Activated CD4-positive, alpha-beta memory T cell treated with anti-CD3 and anti-CD28 coated beads, Interleukin-2, amount 10 ng/mL, durations not matched to agents 7 days and 5 days (primary cell): ENCODE measurements around the gene C11orf68. TPM values are rescaled to one million over a fixed set of nuclear protein-coding genes. Genes with fewer than 3 reads are reported as not detected.
"Not testable (repeated sequence)": the region's sequence is repeated elsewhere in the genome, so short reads cannot be mapped to it uniquely, and the experiment has no call there.

ENCODE experiments used
- CTCF ChIA-PET: fragments of 350-600 bp; sonication (Branson Sonifier 250); formaldehyde crosslinking; loops from one replicate; lab custom pipeline; 2021; ENCODE audit warnings: antibody characterized with exemption, inconsistent platforms; lab: Charles Lee
- POLR2A ChIA-PET: fragments of 350-600 bp; sonication (Branson Sonifier 250); formaldehyde crosslinking; loops from one replicate; lab custom pipeline; 2021; ENCODE audit warnings: antibody characterized with exemption; lab: Charles Lee
- DNase-seq: peaks from one replicate; pipeline ENCODE4 v3.0.0-alpha.2; 2020
- H3K27ac Mint-ChIP-seq: one replicate; pipeline ENCODE4 v1.8.0; 2021; ENCODE audit warnings: mild to moderate bottlenecking, mixed read lengths
- H3K27me3 Mint-ChIP-seq: one replicate; pipeline ENCODE4 v1.8.0; 2021; ENCODE audit warnings: mixed read lengths
- H3K36me3 Mint-ChIP-seq: one replicate; pipeline ENCODE4 v1.8.0; 2021; ENCODE audit warnings: low read depth, mixed read lengths
- H3K4me1 Mint-ChIP-seq: one replicate; pipeline ENCODE4 v1.8.0; 2021; ENCODE audit warnings: mixed read lengths
- H3K4me3 Mint-ChIP-seq: one replicate; pipeline ENCODE4 v1.8.0; 2021; ENCODE audit warnings: mild to moderate bottlenecking, mixed read lengths
- H3K9me3 Mint-ChIP-seq: one replicate; pipeline ENCODE4 v1.8.0; 2021; ENCODE audit warnings: mixed read lengths
- total RNA-seq, 2 experiments: library from RNA; stranded (reverse); gene quantifications; one replicate each; pipeline ENCODE4 v1.2.3, GENCODE V29; 2021

C11orf68 gene
- total RNA-seq, 2 experiments from 2014 or later: 34.1 to 34.2 TPM

- H3K27me3 Mint-ChIP-seq: peaks cover 3% of the 10 kb centered on the region
- peaks cover 20% of the 10 kb centered on the region for H3K4me1 Mint-ChIP-seq
- H3K27ac Mint-ChIP-seq: no peak overlapping the region
- no peak overlapping the region for H3K4me3 Mint-ChIP-seq
- DNase-seq: no peak
- POLR2A ChIA-PET: interaction anchor here (2.7 kb wide), 1 partner anchor 25 kb away, joined by 10 read pairs; no protein-coding TSS in a partner anchor
- H3K9me3 Mint-ChIP-seq: no peaks in the 10 kb centered on the region
- H3K36me3 Mint-ChIP-seq: no peaks in the 10 kb centered on the region
- CTCF ChIA-PET: no interaction called here
These were observed 34.6 kb upstream of the C11orf68 start for GRCh38 chr11:65953471-65953870.

DNA sequence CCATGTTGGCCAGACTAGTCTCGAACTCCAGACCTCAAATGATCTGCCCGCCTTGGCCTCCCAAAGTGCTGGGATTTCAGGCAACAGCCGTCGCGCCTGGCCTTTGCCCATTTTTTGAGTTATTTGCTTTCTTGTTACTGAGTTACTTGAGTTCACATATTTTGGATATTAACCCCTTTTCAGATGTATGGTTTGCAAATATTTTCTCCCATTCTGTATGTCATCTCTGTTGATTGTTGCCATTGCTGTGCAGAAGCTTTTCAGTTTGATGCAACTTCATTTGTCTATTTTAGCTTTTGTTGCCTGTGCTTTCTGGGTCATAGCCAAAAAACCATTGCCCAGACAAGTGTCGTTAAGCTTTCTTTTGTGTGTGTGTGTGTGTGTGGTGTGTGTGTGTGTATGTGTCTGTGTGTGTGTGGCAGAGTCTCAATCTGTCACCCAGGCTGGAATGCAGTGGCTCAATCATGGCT is 33.2 kb upstream of the C11orf68 start:
- no peaks in the 10 kb centered on the region for H3K9me3 Mint-ChIP-seq
- no peak overlapping the region for H3K4me3 Mint-ChIP-seq
- H3K36me3 Mint-ChIP-seq: no peaks in the 10 kb centered on the region
- H3K27ac Mint-ChIP-seq: no peak overlapping the region
- DNase-seq: no peak
- peaks cover 7% of the 10 kb centered on the region for H3K27me3 Mint-ChIP-seq
- ChIA-PET CTCF (interaction anchor here (0.6 kb wide), 1 partner anchor 63 kb away, joined by 3 read pairs; no protein-coding TSS in a partner anchor), POLR2A (no interaction called here)
- peaks cover 7% of the 10 kb centered on the region for H3K4me1 Mint-ChIP-seq

DNA sequence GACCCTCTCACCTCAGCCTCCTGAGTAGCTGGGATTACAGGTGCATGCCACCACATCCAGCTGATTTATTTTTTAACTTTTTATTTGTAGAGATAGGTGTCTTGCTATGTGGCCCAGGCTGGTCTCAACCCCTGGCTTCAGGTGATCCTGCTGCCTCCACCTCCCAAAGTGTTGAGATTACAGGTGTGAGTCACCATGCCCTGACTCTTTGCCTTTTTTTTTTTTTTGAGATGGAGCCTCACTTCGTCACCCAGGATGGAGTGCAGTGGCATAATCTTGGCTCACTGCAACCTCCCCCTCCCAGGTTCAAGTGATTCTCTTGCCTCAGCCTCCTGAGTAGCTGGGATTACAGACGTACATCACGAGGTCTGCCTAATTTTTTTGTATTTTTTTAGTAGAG is 32.8 kb upstream of the C11orf68 start:
- not testable (repeated sequence) for H3K4me1 Mint-ChIP-seq, H3K36me3 Mint-ChIP-seq, DNase-seq, H3K9me3 Mint-ChIP-seq, H3K4me3 Mint-ChIP-seq, H3K27ac Mint-ChIP-seq, H3K27me3 Mint-ChIP-seq
- CTCF ChIA-PET: interaction anchor here (0.6 kb wide), 1 partner anchor 63 kb away, joined by 3 read pairs; no protein-coding TSS in a partner anchor
- POLR2A ChIA-PET: interaction anchor here (1.2 kb wide), 1 partner anchor 60 kb away, joined by 3 read pairs; no protein-coding TSS in a partner anchor

DNA sequence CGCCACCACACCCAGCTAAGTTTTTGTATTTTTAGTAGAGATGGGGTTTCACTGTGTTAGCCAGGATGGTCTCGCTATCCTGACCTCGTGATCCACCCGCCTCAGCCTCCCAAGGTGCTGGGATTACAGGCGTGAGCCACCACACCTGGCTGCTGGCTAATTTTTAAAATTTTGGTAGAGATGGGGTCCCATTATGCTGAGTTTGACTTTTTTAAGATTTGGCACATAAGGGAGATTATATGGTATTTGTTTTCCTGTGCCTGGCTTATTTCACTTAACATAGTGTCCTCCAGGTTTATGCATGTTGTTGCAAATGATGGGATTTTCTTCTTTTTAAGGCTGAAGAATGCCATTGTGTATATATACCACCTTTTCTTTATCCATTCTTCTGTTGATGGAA is 31.8 kb upstream of the C11orf68 start:
- CTCF ChIA-PET, H3K4me3 Mint-ChIP-seq, DNase-seq, H3K36me3 Mint-ChIP-seq, H3K9me3 Mint-ChIP-seq, H3K4me1 Mint-ChIP-seq, H3K27me3 Mint-ChIP-seq, H3K27ac Mint-ChIP-seq: not testable (repeated sequence)
- POLR2A ChIA-PET: interaction anchor here (1.2 kb wide), 1 partner anchor 59 kb away, joined by 3 read pairs; no protein-coding TSS in a partner anchor

DNA sequence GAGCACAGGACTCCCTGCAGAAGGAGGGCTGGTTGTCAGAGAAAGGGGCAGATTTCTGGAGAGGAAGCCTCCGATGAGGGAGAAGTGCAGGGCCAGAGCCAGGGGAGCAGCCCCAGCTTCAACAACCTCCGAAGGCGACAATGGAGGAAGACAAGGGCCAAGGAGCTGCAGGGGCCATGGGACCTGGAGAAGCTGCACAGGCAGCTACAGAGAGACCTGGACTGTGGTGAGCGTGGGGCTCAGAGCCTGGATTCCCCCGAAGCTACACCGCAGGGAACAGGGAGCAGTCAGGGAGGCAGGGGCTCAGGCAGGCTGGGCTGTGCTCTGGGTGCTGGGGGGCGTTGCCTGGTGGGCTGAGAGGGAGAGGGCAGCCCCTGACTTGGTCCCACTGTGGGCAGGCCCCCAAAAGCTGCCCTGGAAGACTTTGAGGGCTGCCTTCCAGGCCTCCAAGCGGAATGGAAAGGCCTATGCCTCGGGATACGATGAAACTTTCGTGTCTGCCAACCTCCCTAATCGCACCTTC is 28.8 kb upstream of the C11orf68 start:
- Mint-ChIP-seq H3K4me3 (no peak overlapping the region), H3K4me1 (no peaks in the 10 kb centered on the region), H3K36me3 (no peaks in the 10 kb centered on the region), H3K9me3 (no peaks in the 10 kb centered on the region), H3K27me3 (peaks cover 7% of the 10 kb centered on the region), H3K27ac (no peak overlapping the region)
- ChIA-PET CTCF (no interaction called here), POLR2A (interaction anchor here (0.6 to 0.8 kb wide), 2 partner anchors 9 to 15 kb away, joined by 3 read pairs; no protein-coding TSS in a partner anchor)
- no peak for DNase-seq

DNA sequence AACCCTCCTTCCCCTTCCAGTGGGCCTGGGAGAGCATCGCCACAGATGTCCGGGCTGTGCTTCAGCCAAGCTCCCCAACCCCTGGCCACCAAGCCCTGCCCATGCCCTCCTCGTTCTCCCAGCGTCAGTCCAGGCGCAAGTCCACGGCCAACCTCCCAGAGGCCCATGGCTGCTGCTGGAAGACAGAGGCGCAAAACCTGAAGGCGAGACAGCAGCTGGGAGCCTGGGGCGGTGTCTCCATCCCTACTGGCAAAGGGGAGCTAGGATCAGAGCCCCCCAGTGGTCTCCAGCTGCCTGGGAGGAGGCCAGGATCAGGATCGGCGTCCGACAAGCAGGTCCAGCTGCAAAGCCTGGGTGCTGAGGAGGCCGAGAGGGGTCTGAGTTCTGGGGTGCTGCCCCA is 28.3 kb upstream of the C11orf68 start:
- ChIA-PET POLR2A (interaction anchor here (0.6 to 0.8 kb wide), 2 partner anchors 9 to 15 kb away, joined by 3 read pairs; no protein-coding TSS in a partner anchor), CTCF (no interaction called here)
- Mint-ChIP-seq H3K4me3 (no peak overlapping the region), H3K36me3 (no peaks in the 10 kb centered on the region), H3K9me3 (no peaks in the 10 kb centered on the region), H3K27me3 (peaks cover 6% of the 10 kb centered on the region), H3K27ac (no peak overlapping the region), H3K4me1 (no peaks in the 10 kb centered on the region)
- no peak for DNase-seq

DNA sequence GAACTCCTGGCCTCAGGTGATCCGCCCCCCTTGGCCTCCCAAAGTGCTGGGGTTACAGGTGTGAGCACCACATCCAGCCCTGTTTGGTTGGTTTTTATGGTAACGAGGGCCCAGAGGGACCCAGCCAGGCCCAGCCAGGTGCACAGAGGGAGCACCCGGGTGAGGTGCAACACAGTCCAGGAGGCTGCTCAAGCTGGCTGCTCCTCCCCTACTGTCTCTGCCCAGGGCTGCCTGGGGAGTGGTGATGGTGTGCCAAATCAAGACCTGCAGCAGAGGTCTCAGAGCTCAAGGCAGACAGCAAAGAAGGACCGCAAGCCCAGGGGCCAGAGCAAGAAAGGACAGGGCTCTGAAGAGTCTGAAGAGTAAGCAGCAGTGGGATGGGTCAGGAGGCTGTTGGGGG is 27.8 kb upstream of the C11orf68 start:
- Mint-ChIP-seq H3K27ac (no peak overlapping the region), H3K36me3 (no peaks in the 10 kb centered on the region), H3K9me3 (no peaks in the 10 kb centered on the region), H3K4me1 (peaks cover under 1% of the 10 kb centered on the region), H3K4me3 (no peak overlapping the region), H3K27me3 (peaks cover 4% of the 10 kb centered on the region)
- no peak for DNase-seq
- ChIA-PET CTCF (no interaction called here), POLR2A (interaction anchor here (1.2 kb wide), 1 partner anchor 16 kb away, joined by 3 read pairs; no protein-coding TSS in a partner anchor)

GRCh38 chr11:65945941-65946558 is 27.2 kb upstream of the C11orf68 start:
- no peaks in the 10 kb centered on the region for H3K36me3 Mint-ChIP-seq
- no peak for DNase-seq
- ChIA-PET CTCF (no interaction called here), POLR2A (interaction anchor here (1.2 kb wide), 1 partner anchor 16 kb away, joined by 3 read pairs; no protein-coding TSS in a partner anchor)
- no peak overlapping the region for H3K4me3 Mint-ChIP-seq
- peaks cover 4% of the 10 kb centered on the region for H3K27me3 Mint-ChIP-seq
- no peak overlapping the region for H3K27ac Mint-ChIP-seq
- peaks cover 7% of the 10 kb centered on the region for H3K4me1 Mint-ChIP-seq
- no peaks in the 10 kb centered on the region for H3K9me3 Mint-ChIP-seq

DNA sequence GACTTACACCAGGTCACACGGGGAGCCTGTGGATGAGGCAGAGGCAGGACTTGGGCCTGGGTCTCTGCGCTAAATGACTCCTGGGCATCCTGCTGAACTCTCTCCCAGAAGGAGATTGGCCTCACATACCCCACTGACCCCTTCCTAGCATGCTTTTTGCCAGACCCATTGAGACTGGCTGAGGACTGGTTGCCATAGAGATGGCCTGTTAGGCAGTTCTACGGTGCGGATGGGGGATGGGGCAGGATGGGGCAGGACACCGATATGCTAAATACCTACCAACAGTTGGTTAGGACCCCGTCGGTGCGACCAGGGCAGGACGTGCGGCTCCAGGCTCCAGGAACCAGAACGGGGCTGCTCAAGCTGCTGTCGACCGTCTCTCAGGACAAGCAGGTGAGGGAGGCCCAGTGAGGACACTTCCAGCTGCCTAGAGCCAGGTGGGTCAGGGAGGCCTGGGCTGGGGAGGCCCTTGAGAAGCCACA is 26.6 kb upstream of the C11orf68 start, which contains the start of gene TSGA10IP:
TSS of gene TSGA10IP (plus strand) at position 51 of the 482 bp plus-strand sequence. CDS start at position 247, 196 bp downstream.
- H3K9me3 Mint-ChIP-seq: no peaks in the 10 kb centered on the region
- no peak for DNase-seq
- H3K27me3 Mint-ChIP-seq: peaks cover 4% of the 10 kb centered on the region
- peaks cover 8% of the 10 kb centered on the region for H3K4me1 Mint-ChIP-seq
- ChIA-PET CTCF (no interaction called here), POLR2A (interaction anchor here (1.2 kb wide), 1 partner anchor 15 kb away, joined by 3 read pairs; no protein-coding TSS in a partner anchor)
- H3K4me3 Mint-ChIP-seq: no peak within 1 kb of the TSS
- no peak within 1 kb of the TSS for H3K27ac Mint-ChIP-seq
- H3K36me3 Mint-ChIP-seq: no peaks in the 10 kb centered on the region

DNA sequence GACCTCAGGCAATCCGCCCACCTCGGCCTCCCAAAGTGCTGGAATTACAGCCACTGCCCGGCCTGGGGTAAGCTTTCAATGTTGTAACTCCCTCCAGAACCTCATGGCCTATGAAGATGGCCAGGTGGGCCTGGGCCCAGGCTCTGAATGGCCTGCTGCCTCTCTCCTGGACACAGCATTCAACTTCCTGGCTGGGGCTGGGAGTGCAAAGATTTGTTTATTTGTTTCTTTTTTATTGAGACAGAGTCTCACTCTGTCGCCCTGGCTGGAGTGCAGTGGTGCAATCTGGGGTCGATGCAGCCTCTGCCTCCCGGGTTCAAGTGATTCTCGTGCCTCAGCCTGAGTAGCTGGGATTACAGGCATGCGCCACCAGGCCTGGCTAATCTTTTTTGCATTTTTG is 25.9 kb upstream of the C11orf68 start:
- POLR2A ChIA-PET: no interaction called here
- peaks cover 8% of the 10 kb centered on the region for H3K4me1 Mint-ChIP-seq

DNA sequence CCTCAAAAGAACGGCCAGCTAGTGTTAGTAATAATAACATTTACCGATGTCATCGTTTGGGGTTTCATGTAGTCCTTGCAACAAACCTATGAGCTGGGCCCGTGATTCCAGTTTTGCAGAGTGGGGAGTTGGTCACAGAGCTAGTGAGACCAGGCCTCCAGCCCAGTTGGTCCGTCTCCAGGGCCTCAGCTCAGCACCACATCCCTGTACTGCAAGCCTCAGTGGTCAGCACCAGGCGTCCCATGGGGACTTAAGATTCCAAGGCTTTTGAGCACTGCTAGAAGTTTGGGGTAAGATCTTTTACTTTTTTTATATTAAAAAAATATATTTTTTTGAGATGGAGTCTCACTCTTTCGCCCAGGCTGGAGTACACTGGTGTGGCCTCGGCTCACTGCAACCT is 25.3 kb upstream of the C11orf68 start:
- no peak overlapping the region for H3K4me3 Mint-ChIP-seq
- DNase-seq: no peak
- H3K36me3 Mint-ChIP-seq: no peaks in the 10 kb centered on the region
- H3K27ac Mint-ChIP-seq: no peak overlapping the region
- peaks cover 8% of the 10 kb centered on the region for H3K4me1 Mint-ChIP-seq
- H3K27me3 Mint-ChIP-seq: peaks cover 6% of the 10 kb centered on the region
- CTCF ChIA-PET: no interaction called here
- POLR2A ChIA-PET: no interaction called here
- no peaks in the 10 kb centered on the region for H3K9me3 Mint-ChIP-seq

More for the DNA sequence above, 25.9 kb upstream of the C11orf68 start:
- peaks cover 6% of the 10 kb centered on the region for H3K27me3 Mint-ChIP-seq
- no peak for DNase-seq
- CTCF ChIA-PET: no interaction called here
- H3K4me3 Mint-ChIP-seq: no peak overlapping the region
- no peaks in the 10 kb centered on the region for H3K9me3 Mint-ChIP-seq
- H3K27ac Mint-ChIP-seq: no peak overlapping the region
- no peaks in the 10 kb centered on the region for H3K36me3 Mint-ChIP-seq

- no peaks in the 10 kb centered on the region for H3K36me3 Mint-ChIP-seq
- peaks cover 8% of the 10 kb centered on the region for H3K4me1 Mint-ChIP-seq
- no peak overlapping the region for H3K27ac Mint-ChIP-seq
- no peaks in the 10 kb centered on the region for H3K9me3 Mint-ChIP-seq
- no peak for DNase-seq
- CTCF ChIA-PET: interaction anchor here (1.2 kb wide), 1 partner anchor 15 kb away, joined by 3 read pairs; no protein-coding TSS in a partner anchor
- no peak overlapping the region for H3K4me3 Mint-ChIP-seq
- POLR2A ChIA-PET: no interaction called here
- peaks cover 4% of the 10 kb centered on the region for H3K27me3 Mint-ChIP-seq
These were observed 23.7 kb upstream of the C11orf68 start for GRCh38 chr11:65942531-65942930.

DNA sequence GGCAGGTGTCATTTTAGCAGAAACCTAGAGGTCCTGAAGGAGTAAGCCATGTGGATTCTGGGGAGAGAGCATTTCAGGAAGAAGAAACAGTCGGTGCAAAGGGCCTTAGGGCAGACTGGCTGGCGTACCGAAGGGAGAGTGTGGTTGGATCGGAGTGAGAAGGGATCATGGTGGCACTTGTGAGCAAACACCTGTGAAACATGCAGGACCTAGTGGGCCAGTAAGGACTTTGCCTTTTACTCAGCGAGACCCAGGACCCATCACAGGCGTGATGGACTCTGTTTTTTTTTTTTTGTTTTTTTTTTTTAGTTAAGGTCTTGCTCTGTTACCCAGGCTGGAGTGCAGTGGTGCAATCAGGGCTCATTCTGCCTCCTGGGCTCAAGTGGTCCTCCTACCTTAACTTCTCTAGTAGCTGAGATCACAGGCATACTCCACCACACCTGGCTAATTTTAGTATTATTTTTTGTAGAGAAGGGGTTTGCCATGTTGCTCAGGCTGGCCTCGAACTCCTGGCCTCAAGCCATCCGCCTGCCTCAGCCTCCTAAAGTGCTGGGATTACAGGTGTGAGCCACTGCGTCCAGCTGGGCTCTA is 23.0 kb upstream of the C11orf68 start:
- H3K27ac Mint-ChIP-seq: no peak overlapping the region

More for the DNA sequence above, 23.0 kb upstream of the C11orf68 start:
- peaks cover 8% of the 10 kb centered on the region for H3K27me3 Mint-ChIP-seq
- DNase-seq: no peak
- no peak overlapping the region for H3K4me3 Mint-ChIP-seq
- H3K36me3 Mint-ChIP-seq: no peaks in the 10 kb centered on the region
- peaks cover 8% of the 10 kb centered on the region for H3K4me1 Mint-ChIP-seq
- POLR2A ChIA-PET: no interaction called here
- CTCF ChIA-PET: no interaction called here
- no peaks in the 10 kb centered on the region for H3K9me3 Mint-ChIP-seq
